ENCODE results near the gene PLA2G4B. TPM values are rescaled to one million over a fixed set of nuclear protein-coding genes. Genes with fewer than 3 reads are reported as not detected.

The PLA2G4B gene
- total RNA-seq, 1 donor from 2014 or later: 6.9 TPM

DNA sequence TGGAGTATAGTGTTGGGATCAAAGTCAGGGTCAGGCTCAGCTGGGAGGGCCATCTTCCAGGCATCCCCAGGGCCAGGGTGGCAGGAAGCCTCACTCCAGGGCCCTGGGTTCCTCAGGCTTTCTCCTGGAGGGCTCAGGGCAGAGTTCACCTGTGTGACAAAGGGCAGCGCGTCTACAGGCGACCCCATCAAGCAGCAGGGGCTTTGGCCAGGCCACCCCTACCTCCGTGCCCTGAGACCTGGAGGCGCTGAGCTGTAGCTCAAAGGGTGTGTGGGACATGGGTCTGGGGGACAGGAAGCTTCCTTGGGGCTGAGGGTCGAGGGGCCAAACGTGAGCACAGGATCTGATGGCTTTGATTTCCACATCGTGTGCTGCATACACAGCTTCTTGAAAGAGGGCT is 42.4 kb downstream of the PLA2G4B start:
- H3K4me3 Mint-ChIP-seq (ENCODE audit: unreplicated experiment): no peak overlapping the region
- H3K27ac Mint-ChIP-seq (ENCODE audit: unreplicated experiment): no peak overlapping the region
- H3K4me1 Mint-ChIP-seq (ENCODE audit: unreplicated experiment): peaks cover 8% of the 10 kb centered on the region
- DNase-seq (ENCODE audit: extremely low spot score, unreplicated experiment): no peak
- H3K27me3 Mint-ChIP-seq (ENCODE audit: unreplicated experiment): no peaks in the 10 kb centered on the region
- H3K36me3 Mint-ChIP-seq (ENCODE audit: unreplicated experiment): peaks cover 2% of the 10 kb centered on the region
- TF ChIP-seq, protein P1, sequence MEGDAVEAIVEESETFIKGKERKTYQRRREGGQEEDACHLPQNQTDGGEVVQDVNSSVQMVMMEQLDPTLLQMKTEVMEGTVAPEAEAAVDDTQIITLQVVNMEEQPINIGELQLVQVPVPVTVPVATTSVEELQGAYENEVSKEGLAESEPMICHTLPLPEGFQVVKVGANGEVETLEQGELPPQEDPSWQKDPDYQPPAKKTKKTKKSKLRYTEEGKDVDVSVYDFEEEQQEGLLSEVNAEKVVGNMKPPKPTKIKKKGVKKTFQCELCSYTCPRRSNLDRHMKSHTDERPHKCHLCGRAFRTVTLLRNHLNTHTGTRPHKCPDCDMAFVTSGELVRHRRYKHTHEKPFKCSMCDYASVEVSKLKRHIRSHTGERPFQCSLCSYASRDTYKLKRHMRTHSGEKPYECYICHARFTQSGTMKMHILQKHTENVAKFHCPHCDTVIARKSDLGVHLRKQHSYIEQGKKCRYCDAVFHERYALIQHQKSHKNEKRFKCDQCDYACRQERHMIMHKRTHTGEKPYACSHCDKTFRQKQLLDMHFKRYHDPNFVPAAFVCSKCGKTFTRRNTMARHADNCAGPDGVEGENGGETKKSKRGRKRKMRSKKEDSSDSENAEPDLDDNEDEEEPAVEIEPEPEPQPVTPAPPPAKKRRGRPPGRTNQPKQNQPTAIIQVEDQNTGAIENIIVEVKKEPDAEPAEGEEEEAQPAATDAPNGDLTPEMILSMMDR (IDR thresholded peaks at IDR 0.05): no peak
- H3K9me3 Mint-ChIP-seq (ENCODE audit: unreplicated experiment): no peaks in the 10 kb centered on the region

GRCh38 chr15:41881550-41881919 is 42.9 kb downstream of the PLA2G4B start:
- TF ChIP-seq, protein P1 (IDR thresholded peaks at IDR 0.05): no peak
- no peak for DNase-seq (ENCODE audit: extremely low spot score, unreplicated experiment)
- H3K9me3 Mint-ChIP-seq (ENCODE audit: unreplicated experiment): no peaks in the 10 kb centered on the region
- H3K27ac Mint-ChIP-seq (ENCODE audit: unreplicated experiment): no peak overlapping the region
- H3K36me3 Mint-ChIP-seq (ENCODE audit: unreplicated experiment): peaks cover 2% of the 10 kb centered on the region
- peaks cover 8% of the 10 kb centered on the region for H3K4me1 Mint-ChIP-seq (ENCODE audit: unreplicated experiment)
- H3K4me3 Mint-ChIP-seq (ENCODE audit: unreplicated experiment): no peak overlapping the region
- H3K27me3 Mint-ChIP-seq (ENCODE audit: unreplicated experiment): no peaks in the 10 kb centered on the region

DNA sequence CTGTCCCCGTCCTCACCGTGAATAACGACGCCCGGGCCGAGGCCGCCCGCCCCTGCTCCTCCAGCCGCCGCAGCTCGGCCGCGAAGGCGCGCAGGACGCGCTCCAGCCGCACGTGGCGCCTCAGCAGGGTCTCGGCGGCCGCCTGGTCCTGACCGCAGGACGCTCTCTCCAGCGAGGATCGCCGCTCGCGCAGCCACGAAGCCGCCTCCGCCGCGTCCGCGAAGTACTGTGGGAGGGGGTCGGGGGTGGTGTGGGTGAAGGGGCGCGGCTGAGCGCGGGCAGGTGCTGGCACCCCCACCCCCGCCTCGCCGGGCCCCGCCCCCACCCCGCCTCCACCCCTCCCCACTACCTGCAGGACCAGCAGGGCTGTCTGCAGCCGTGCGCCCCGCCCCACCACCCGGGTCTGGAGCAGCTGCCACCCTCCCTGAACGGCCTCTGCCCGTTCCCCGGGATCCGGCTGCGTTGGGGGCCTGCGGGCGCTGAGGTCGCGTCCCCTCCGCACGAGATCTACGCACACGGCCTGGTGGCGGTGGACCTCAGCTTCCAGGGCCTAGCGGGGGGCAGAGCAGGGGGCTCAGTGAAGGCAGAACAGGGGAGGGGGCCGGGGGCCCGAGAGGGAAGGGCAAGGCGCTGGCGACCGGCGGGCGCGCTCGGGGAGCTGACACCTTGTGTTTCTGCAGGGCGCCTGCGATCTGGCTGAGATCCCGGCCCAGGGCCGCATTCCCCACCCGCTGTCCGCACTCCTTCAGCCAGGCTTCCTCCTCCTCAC is 43.5 kb downstream of the PLA2G4B start:
- Mint-ChIP-seq H3K4me1 (ENCODE audit: unreplicated experiment) (peaks cover 8% of the 10 kb centered on the region), H3K9me3 (ENCODE audit: unreplicated experiment) (no peaks in the 10 kb centered on the region), H3K36me3 (ENCODE audit: unreplicated experiment) (peaks cover 2% of the 10 kb centered on the region), H3K27me3 (ENCODE audit: unreplicated experiment) (no peaks in the 10 kb centered on the region), H3K4me3 (ENCODE audit: unreplicated experiment) (no peak overlapping the region), H3K27ac (ENCODE audit: unreplicated experiment) (no peak overlapping the region)
- DNase-seq (ENCODE audit: extremely low spot score, unreplicated experiment): no peak
- TF ChIP-seq, protein P1 (IDR thresholded peaks at IDR 0.05): no peak

DNA sequence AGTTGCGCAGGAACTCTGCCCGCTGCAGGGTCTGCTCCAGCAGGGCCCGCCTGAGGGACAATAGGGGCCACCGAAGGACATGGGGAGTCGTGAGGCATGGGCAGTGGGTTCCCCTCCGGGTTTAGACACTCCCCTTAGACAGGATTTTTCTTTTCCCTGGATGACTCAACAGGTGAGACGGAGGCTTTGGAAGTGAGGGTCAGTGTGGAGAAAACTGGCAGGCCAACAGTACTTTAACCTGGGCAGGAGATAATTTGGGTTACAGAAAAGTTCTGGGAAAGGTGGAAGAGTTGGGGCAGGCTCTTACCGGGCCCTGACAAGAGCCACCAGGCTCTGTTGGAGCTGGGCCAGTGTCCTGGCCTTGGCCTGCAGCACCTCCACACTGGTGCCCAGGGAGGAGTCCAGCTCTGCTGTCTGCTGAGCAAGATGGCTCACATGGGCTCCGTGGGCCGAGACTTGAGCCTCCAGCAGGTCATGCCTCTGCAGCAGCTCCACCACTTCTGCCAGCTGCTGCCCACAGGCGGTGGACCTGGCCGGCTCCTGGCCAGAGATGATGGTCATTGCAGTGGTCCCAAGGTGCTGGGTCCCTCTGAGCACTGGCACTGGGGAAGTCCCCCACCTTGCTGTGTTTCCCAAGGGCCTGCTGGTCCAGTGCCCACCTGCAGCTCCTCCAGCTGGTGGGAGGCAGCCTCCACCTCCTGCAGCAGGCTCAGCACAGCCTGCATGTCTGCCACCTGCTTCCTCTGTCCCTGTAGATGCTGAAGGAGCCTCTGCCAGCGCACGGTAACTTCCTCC is 44.2 kb downstream of the PLA2G4B start:
- Mint-ChIP-seq H3K27ac (ENCODE audit: unreplicated experiment) (no peak overlapping the region), H3K9me3 (ENCODE audit: unreplicated experiment) (no peaks in the 10 kb centered on the region), H3K4me1 (ENCODE audit: unreplicated experiment) (peaks cover 10% of the 10 kb centered on the region), H3K4me3 (ENCODE audit: unreplicated experiment) (no peak overlapping the region), H3K36me3 (ENCODE audit: unreplicated experiment) (peaks cover 2% of the 10 kb centered on the region), H3K27me3 (ENCODE audit: unreplicated experiment) (no peaks in the 10 kb centered on the region)
- no peak for DNase-seq (ENCODE audit: extremely low spot score, unreplicated experiment)
- TF ChIP-seq, protein P1 (IDR thresholded peaks at IDR 0.05): no peak

DNA sequence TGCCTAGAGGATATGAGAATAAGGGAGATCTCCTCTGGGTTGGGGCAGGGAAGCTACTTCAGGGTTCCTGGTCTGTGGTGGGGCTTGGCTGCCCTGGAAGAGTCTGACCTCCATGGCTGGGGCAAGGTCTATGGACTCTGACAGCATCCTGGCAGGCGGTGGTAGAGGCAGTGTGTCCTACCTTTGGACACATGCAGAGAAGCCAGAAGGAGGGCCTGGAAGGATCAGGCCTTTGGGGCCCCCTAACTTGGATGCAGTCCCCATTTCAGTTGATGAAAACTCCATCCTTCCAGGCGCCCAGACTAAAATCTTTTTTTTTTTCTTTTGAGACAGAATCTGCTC is 44.8 kb downstream of the PLA2G4B start:
- TF ChIP-seq, protein P1 (IDR thresholded peaks at IDR 0.05): no peak
- no peak overlapping the region for H3K4me3 Mint-ChIP-seq (ENCODE audit: unreplicated experiment)
- no peaks in the 10 kb centered on the region for H3K9me3 Mint-ChIP-seq (ENCODE audit: unreplicated experiment)
- H3K27me3 Mint-ChIP-seq (ENCODE audit: unreplicated experiment): no peaks in the 10 kb centered on the region
- DNase-seq (ENCODE audit: extremely low spot score, unreplicated experiment): no peak
- no peaks in the 10 kb centered on the region for H3K36me3 Mint-ChIP-seq (ENCODE audit: unreplicated experiment)
- H3K27ac Mint-ChIP-seq (ENCODE audit: unreplicated experiment): no peak overlapping the region
- peaks cover 11% of the 10 kb centered on the region for H3K4me1 Mint-ChIP-seq (ENCODE audit: unreplicated experiment)
